HepG2 (cell line): Measurements from ENCODE around the gene CPNE4.

Experiments used
- DPF2 ChIP-seq: sonication (generic); formaldehyde crosslinking; IDR thresholded peaks from 2 replicates; pipeline ENCODE4 v1.4.0; 2020; ENCODE audit warnings: mild to moderate bottlenecking, low read depth, missing genetic modification reagents, borderline replicate concordance
- JUND ChIP-seq: sonication (generic); formaldehyde crosslinking; IDR thresholded peaks from 2 replicates; pipeline ENCODE4 v1.8.0; 2022; ENCODE audit warnings: mild to moderate bottlenecking, missing genetic modification reagents
- NCOA5 ChIP-seq: sonication (generic); formaldehyde crosslinking; IDR thresholded peaks from 2 replicates; pipeline ENCODE4 v1.4.0; 2020; ENCODE audit warnings: missing genetic modification reagents
- POLR2A ChIP-seq, 2 experiments: IDR thresholded peaks; 2 replicates each; pipeline ENCODE4 v1.6.1; 2011; ENCODE audit warnings: low read depth in 2 of 2, low read length in 2 of 2, mild to moderate bottlenecking in 1 of 2, moderate library complexity in 1 of 2; ENCODE audit not compliant: insufficient read depth in 1 of 2
- RAD21 ChIP-seq: fragments of 450-650 bp; formaldehyde crosslinking; IDR thresholded peaks from 2 replicates; pipeline ENCODE4 v1.5.0; 2020; ENCODE audit warnings: mild to moderate bottlenecking
- ZBTB1 ChIP-seq: sonication (generic); formaldehyde crosslinking; IDR thresholded peaks from 2 replicates; pipeline ENCODE4 v1.4.0; 2020; ENCODE audit warnings: missing genetic modification reagents, borderline replicate concordance
- TF ChIP-seq, protein P1 (sequence below): IDR thresholded peaks from 2 replicates; pipeline ENCODE4 v1.6.1; 2012; ENCODE audit warnings: low read depth, low read length, improper control_type of control experiment

DNA sequence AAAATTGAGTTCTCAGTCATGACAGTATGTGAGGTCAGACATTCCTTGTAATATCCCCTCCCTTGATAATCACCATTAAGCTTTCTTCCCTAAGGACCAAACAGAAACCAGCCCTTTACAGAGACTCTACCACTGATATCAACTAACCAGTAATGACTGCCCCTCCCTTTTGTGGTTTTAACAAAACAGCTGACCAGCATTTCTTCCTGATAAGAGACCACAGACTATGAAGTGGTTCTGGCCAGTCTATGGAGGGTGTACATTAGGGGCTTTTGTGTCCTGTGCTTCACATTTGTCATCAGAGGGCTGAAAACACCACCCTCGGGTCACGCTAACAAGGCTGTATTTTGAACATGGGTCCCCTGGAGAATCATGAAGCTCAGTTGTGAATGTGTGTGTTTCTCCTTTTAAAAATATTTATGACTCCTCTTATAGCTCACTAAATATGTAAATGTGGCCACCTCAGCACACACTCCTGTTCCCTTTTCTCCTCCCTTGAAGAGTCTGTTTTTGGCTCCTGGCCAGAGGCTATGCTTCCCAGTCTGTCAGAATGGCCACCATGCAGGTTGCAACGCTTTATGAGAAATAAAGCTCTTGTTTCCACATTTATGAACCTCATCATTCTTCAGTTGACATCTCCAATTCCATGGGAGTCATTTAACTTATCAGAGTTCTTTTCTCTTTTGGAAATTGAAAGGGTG, 239.3 kb downstream of the CPNE4 start:
- TF ChIP-seq DPF2 (CRISPR knock-in tag) (no peak), JUND (CRISPR knock-in tag) (no peak), RAD21 (CRISPR knock-in tag) (no peak), POLR2A (IDR thresholded peaks at IDR 0.05; ENCODE audit: insufficient read depth in 1 of 2, low read depth in 2 of 2, low read length in 2 of 2) (no peak), ZBTB1 (CRISPR knock-in tag) (no peak), NCOA5 (CRISPR knock-in tag) (no peak)
- TF ChIP-seq, protein P1, sequence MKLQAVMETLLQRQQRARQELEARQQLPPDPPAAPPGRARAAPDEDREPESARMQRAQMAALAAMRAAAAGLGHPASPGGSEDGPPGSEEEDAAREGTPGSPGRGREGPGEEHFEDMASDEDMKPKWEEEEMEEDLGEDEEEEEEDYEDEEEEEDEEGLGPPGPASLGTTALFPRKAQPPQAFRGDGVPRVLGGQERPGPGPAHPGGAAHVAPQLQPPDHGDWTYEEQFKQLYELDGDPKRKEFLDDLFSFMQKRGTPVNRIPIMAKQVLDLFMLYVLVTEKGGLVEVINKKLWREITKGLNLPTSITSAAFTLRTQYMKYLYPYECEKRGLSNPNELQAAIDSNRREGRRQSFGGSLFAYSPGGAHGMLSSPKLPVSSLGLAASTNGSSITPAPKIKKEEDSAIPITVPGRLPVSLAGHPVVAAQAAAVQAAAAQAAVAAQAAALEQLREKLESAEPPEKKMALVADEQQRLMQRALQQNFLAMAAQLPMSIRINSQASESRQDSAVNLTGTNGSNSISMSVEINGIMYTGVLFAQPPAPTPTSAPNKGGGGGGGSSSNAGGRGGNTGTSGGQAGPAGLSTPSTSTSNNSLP, result no peak
